ENCODE measurements around the gene SOX9. TPM values are rescaled to one million over a fixed set of nuclear protein-coding genes. Genes with fewer than 3 reads are reported as not detected.

Gene SOX9
- total RNA-seq, 1 experiment from 2014 or later = 21.7 TPM

DNA sequence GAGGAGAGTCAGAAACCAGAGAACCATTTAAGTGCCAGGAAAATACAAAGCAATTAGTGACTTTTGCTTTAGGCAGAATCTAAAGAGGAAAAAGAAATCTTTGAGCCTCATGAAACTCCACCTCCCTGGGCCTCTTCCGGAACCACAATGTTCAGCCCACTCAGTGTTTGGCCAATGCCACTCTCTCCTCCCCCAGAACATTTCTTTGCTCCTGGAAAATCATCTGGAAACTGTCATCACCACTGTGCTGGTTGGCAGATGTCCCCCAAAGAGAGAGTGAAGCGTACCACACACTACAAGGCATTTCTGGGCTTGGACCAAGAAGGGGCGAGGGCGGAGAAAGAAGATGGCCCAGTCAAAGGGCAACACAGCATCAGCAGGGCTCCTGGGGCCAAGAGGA, 7.1 kb upstream of the SOX9 start:
- DNase-seq = no peak
- Histone ChIP-seq H3K9me2 (ENCODE audit: insufficient read depth) (no peaks in the 10 kb centered on the region), H3F3A (ENCODE audit: insufficient read depth, low read depth) (0 out of 2 replicates have a peak, but pooled peaks cover 4% of the 10 kb centered on the region), H3K9me3 (ENCODE audit: insufficient read depth, low read depth) (peaks cover 4% of the 10 kb centered on the region; the same call in 1 of the 2 replicates), H3K4me2 (no peak overlapping the region), H4K20me1 (ENCODE audit: insufficient read depth) (no peaks in the 10 kb centered on the region), H3K4me1 (replicated peaks; ENCODE audit: insufficient read depth) (peaks cover 13% of the 10 kb centered on the region; the same call in 1 of the 2 replicates), H3K27ac (no peak overlapping the region), H3K79me2 (ENCODE audit: low read depth) (no peaks in the 10 kb centered on the region), H2AFZ (no peak overlapping the region), H3K4me3 (no peak overlapping the region), H3K36me3 (ENCODE audit: low read depth) (no peaks in the 10 kb centered on the region), H3K27me3 (ENCODE audit: insufficient read depth, low read depth) (no peaks in the 10 kb centered on the region)
- ChIA-PET CTCF (no interaction called here), POLR2A (ENCODE audit: unreplicated experiment) (interaction anchor here (0.7 kb wide), 1 partner anchor 342 kb away, joined by 8 read pairs; no protein-coding TSS in a partner anchor)
- no peak for TF ChIP-seq EZH2 (IDR thresholded peaks at IDR 0.05; ENCODE audit: low read depth)
- TF ChIP-seq, protein P1, sequence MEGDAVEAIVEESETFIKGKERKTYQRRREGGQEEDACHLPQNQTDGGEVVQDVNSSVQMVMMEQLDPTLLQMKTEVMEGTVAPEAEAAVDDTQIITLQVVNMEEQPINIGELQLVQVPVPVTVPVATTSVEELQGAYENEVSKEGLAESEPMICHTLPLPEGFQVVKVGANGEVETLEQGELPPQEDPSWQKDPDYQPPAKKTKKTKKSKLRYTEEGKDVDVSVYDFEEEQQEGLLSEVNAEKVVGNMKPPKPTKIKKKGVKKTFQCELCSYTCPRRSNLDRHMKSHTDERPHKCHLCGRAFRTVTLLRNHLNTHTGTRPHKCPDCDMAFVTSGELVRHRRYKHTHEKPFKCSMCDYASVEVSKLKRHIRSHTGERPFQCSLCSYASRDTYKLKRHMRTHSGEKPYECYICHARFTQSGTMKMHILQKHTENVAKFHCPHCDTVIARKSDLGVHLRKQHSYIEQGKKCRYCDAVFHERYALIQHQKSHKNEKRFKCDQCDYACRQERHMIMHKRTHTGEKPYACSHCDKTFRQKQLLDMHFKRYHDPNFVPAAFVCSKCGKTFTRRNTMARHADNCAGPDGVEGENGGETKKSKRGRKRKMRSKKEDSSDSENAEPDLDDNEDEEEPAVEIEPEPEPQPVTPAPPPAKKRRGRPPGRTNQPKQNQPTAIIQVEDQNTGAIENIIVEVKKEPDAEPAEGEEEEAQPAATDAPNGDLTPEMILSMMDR (conservative IDR thresholded peaks at IDR 0.05) = no peak
- no TSS peak for BruUV-seq (replicated peaks)
- intact Hi-C loops (cut with micrococcal nuclease; ENCODE audit: unreplicated experiment) = loop anchor here (10.0 kb wide), 1 partner anchor 1029 kb away; no protein-coding TSS in a partner anchor

DNA sequence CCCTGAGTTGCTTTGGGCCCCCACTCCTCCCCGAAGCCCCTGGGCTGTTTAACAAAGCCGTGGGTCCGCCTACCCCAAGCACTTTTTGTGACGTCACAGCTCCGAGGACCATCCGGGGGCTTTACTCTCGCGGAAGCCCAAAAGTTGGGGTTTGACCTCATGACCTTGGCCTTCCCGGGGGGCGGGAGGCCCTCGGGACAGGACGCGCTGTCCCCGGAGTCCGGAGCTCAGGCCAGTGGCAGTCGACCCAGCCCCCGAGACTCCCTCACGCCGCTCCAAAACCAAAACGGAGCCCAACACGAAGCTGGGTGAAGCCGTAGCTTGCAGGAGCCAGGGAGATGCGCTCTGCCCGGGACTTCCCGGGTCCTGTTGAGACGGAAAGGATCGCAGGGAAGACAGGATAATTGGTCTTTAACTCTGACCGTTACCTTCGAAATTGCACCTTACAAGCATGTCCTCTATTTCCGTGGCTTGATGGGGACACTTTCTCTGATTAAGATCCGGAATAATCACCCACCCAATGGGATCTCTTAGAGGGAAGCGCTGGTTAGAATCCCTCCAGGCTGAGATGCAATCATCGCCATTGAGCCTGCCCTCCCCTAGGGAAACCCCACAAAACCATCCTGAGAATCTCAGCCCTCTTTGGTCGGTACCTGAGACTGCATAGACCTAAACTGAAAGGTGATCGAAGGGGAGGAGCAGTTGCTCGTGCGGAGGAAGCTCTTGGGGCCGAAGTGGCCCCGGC, 4.9 kb upstream of the SOX9 start:
- Histone ChIP-seq H3F3A (ENCODE audit: insufficient read depth, low read depth) (0 out of 2 replicates have a peak, but pooled peaks cover 4% of the 10 kb centered on the region), H3K27me3 (ENCODE audit: insufficient read depth, low read depth) (no peaks in the 10 kb centered on the region), H3K4me3 (no peak overlapping the region), H3K9me3 (ENCODE audit: insufficient read depth, low read depth) (peaks cover 4% of the 10 kb centered on the region; the same call in 1 of the 2 replicates), H3K4me2 (no peak overlapping the region), H3K27ac (no peak overlapping the region), H3K4me1 (replicated peaks; ENCODE audit: insufficient read depth) (peaks cover 17% of the 10 kb centered on the region; the same call in 1 of the 2 replicates), H4K20me1 (ENCODE audit: insufficient read depth) (no peaks in the 10 kb centered on the region), H2AFZ (no peak overlapping the region), H3K36me3 (ENCODE audit: low read depth) (no peaks in the 10 kb centered on the region), H3K79me2 (ENCODE audit: low read depth) (peaks cover under 1% of the 10 kb centered on the region; the same call in 1 of the 2 replicates), H3K9me2 (ENCODE audit: insufficient read depth) (no peaks in the 10 kb centered on the region)
- DNase-seq = no peak
- TF ChIP-seq, protein P1 (conservative IDR thresholded peaks at IDR 0.05) = no peak
- TF ChIP-seq EZH2 (IDR thresholded peaks at IDR 0.05; ENCODE audit: low read depth) = no peak
- ChIA-PET CTCF (no interaction called here), POLR2A (ENCODE audit: unreplicated experiment) (no interaction called here)
- intact Hi-C loops (cut with micrococcal nuclease; ENCODE audit: unreplicated experiment) = loop anchor here (5.0 to 10.0 kb wide), 4 partner anchors 144 to 1349 kb away; no protein-coding TSS in a partner anchor
- BruUV-seq (replicated peaks) = no TSS peak

DNA sequence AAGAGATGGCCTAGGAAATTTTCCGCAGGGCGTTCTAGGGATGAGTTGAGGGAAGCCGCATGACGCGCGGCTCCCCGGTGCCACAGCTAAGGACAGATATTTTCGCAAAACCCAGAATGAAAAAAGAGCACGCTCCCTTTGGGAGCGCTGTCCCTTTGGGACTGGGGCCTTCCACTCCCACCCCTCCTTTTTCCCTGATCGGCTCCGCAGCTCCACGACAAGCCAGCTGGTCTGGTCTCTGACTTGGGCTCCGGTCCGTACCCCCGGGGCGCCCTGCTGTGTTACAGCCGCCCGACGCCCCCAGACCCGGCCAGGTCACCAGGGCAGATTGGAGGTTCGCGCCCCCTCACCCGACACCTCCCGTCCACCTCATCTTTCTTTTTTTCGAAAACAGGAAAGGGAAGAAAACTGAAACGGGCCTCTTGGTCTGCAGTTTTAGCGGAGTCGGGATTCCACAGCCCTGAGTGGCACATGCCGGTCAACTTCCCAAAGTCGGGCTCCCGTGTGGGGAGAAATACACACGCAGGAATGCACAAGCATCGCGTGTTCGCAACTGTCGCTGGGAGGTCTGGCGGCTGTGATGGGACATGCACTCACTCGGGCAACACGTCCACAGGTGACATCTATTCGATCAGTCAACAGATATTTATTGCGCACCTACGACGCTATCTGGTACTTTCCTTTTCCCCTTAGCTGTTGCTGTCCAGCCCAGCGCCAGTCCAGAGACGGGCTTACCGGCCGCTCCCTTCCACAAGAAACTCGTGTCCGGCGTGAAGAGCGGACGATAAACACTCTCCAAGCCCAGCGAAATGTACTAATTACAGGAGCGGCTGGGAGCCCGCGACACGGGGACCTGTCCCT, 3.9 kb upstream of the SOX9 start:
- Histone ChIP-seq H3K27me3 (ENCODE audit: insufficient read depth, low read depth) (no peaks in the 10 kb centered on the region), H3K4me3 (no peak overlapping the region), H2AFZ (no peak overlapping the region), H3K9me2 (ENCODE audit: insufficient read depth) (no peaks in the 10 kb centered on the region), H3K4me1 (replicated peaks; ENCODE audit: insufficient read depth) (peaks cover 15% of the 10 kb centered on the region; the same call in 1 of the 2 replicates), H3K9me3 (ENCODE audit: insufficient read depth, low read depth) (peaks cover 4% of the 10 kb centered on the region; the same call in 1 of the 2 replicates), H3K36me3 (ENCODE audit: low read depth) (no peaks in the 10 kb centered on the region), H4K20me1 (ENCODE audit: insufficient read depth) (0 out of 2 replicates have a peak, but pooled peaks cover 5% of the 10 kb centered on the region), H3K79me2 (ENCODE audit: low read depth) (peaks cover 9% of the 10 kb centered on the region), H3F3A (ENCODE audit: insufficient read depth, low read depth) (no peaks in the 10 kb centered on the region), H3K27ac (no peak overlapping the region), H3K4me2 (no peak overlapping the region)
- CTCF ChIA-PET = interaction anchor here (0.6 kb wide), 1 partner anchor 495 kb away, joined by 3 read pairs; no protein-coding TSS in a partner anchor
- intact Hi-C loops (cut with micrococcal nuclease; ENCODE audit: unreplicated experiment) = loop anchor here (5.0 to 10.0 kb wide), 4 partner anchors 145 to 1350 kb away; no protein-coding TSS in a partner anchor
- POLR2A ChIA-PET (ENCODE audit: unreplicated experiment) = interaction anchor here (0.6 kb wide), 1 partner anchor 9 kb away, joined by 6 read pairs; no protein-coding TSS in a partner anchor
- BruUV-seq (replicated peaks) = no TSS peak
- no peak for DNase-seq
- TF ChIP-seq, protein P1 (conservative IDR thresholded peaks at IDR 0.05) = no peak
- no peak for TF ChIP-seq EZH2 (IDR thresholded peaks at IDR 0.05; ENCODE audit: low read depth)

Data from PC-9 (cell line).